Measurements from ENCODE around the gene RASA3.

RASA3 gene

DNA sequence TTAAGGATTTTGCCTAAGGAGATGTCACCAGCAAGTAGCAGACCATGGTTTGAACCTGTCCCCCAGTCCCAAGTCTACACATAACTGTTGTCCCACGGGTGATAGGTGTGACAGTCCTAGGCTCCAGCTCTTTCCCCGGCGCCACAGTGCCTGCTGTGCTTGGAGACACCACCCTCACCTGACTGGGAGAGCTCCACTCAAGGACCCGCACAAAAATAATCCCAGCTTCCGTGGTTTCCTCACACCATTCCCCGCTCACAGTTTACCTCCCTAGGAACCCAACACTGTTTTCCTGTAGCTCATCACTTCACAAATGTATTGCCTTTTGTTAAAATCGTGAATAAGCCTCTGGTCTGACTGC, 19.8 kb upstream of the RASA3 start:
- no peaks in the 10 kb centered on the region for H3K9me3 ChIP-seq (replicated peaks; ENCODE audit: insufficient read depth, low read length)
- H2AFZ ChIP-seq (ENCODE audit: low read length) = no peak overlapping the region
- TF ChIP-seq EZH2phosphoT487 (IDR thresholded peaks at IDR 0.05; ENCODE audit: low read length) (no peak), EZH2 (optimal IDR thresholded peaks at IDR 0.05; ENCODE audit: low read depth, low read length) (no peak), CTCF (IDR thresholded peaks at IDR 0.05; ENCODE audit: low read length) (no peak)
- H3K4me2 ChIP-seq (ENCODE audit: low read depth, low read length) = no peak overlapping the region
- H3K4me3 ChIP-seq (ENCODE audit: low read length) = no peak overlapping the region
- H3K27me3 ChIP-seq (replicated peaks; ENCODE audit: insufficient read depth, low read length) = no peaks in the 10 kb centered on the region
- no peaks in the 10 kb centered on the region for H4K20me1 ChIP-seq (ENCODE audit: insufficient read depth, low read length)
- H3K36me3 ChIP-seq (replicated peaks; ENCODE audit: insufficient read depth, low read length) = no peaks in the 10 kb centered on the region
- no peaks in the 10 kb centered on the region for H3K79me2 ChIP-seq (ENCODE audit: low read length)
- H3K4me1 ChIP-seq (ENCODE audit: low read length) = peaks cover 26% of the 10 kb centered on the region
- no peak overlapping the region for H3K9ac ChIP-seq (ENCODE audit: low read length)
- no peak overlapping the region for H3K27ac ChIP-seq (ENCODE audit: low read length)
- no peak for DNase-seq
- H3K9me2 ChIP-seq (replicated peaks; ENCODE audit: insufficient read depth, low read length) = no peaks in the 10 kb centered on the region
- peaks cover 13% of the 10 kb centered on the region for H3F3A ChIP-seq (ENCODE audit: insufficient read depth, low read length)

- Histone ChIP-seq H3K36me3 (replicated peaks; ENCODE audit: insufficient read depth, low read length) (no peaks in the 10 kb centered on the region), H3K27ac (ENCODE audit: low read length) (no peak overlapping the region), H3K4me3 (ENCODE audit: low read length) (no peak overlapping the region), H3F3A (ENCODE audit: insufficient read depth, low read length) (peaks cover 13% of the 10 kb centered on the region), H2AFZ (ENCODE audit: low read length) (no peak overlapping the region), H3K9ac (ENCODE audit: low read length) (no peak overlapping the region), H3K4me1 (ENCODE audit: low read length) (peaks cover 26% of the 10 kb centered on the region), H4K20me1 (ENCODE audit: insufficient read depth, low read length) (no peaks in the 10 kb centered on the region), H3K79me2 (ENCODE audit: low read length) (no peaks in the 10 kb centered on the region), H3K9me3 (replicated peaks; ENCODE audit: insufficient read depth, low read length) (no peaks in the 10 kb centered on the region), H3K27me3 (replicated peaks; ENCODE audit: insufficient read depth, low read length) (no peaks in the 10 kb centered on the region), H3K9me2 (replicated peaks; ENCODE audit: insufficient read depth, low read length) (no peaks in the 10 kb centered on the region), H3K4me2 (ENCODE audit: low read depth, low read length) (no peak overlapping the region)
- TF ChIP-seq EZH2 (optimal IDR thresholded peaks at IDR 0.05; ENCODE audit: low read depth, low read length) (no peak), EZH2phosphoT487 (IDR thresholded peaks at IDR 0.05; ENCODE audit: low read length) (no peak)
- no peak for DNase-seq
Measured at GRCh38 chr13:114151565-114152284, 19.3 kb upstream of the RASA3 start.

- Histone ChIP-seq H3K79me2 (ENCODE audit: low read length) (no peaks in the 10 kb centered on the region), H3K9me3 (replicated peaks; ENCODE audit: insufficient read depth, low read length) (no peaks in the 10 kb centered on the region), H3K27me3 (replicated peaks; ENCODE audit: insufficient read depth, low read length) (no peaks in the 10 kb centered on the region), H3K4me2 (ENCODE audit: low read depth, low read length) (no peak overlapping the region), H3K9ac (ENCODE audit: low read length) (no peak overlapping the region), H3K4me1 (ENCODE audit: low read length) (peaks cover 29% of the 10 kb centered on the region), H2AFZ (ENCODE audit: low read length) (no peak overlapping the region), H3K36me3 (replicated peaks; ENCODE audit: insufficient read depth, low read length) (no peaks in the 10 kb centered on the region), H4K20me1 (ENCODE audit: insufficient read depth, low read length) (no peaks in the 10 kb centered on the region), H3K27ac (ENCODE audit: low read length) (no peak overlapping the region), H3F3A (ENCODE audit: insufficient read depth, low read length) (peaks cover 13% of the 10 kb centered on the region), H3K4me3 (ENCODE audit: low read length) (no peak overlapping the region), H3K9me2 (replicated peaks; ENCODE audit: insufficient read depth, low read length) (no peaks in the 10 kb centered on the region)
- no peak for DNase-seq
- no peak for TF ChIP-seq EZH2phosphoT487 (IDR thresholded peaks at IDR 0.05; ENCODE audit: low read length)
- no peak for TF ChIP-seq CTCF (IDR thresholded peaks at IDR 0.05; ENCODE audit: low read length)
- TF ChIP-seq EZH2 (optimal IDR thresholded peaks at IDR 0.05; ENCODE audit: low read depth, low read length) = no peak
Measured at GRCh38 chr13:114151031-114151430, 18.6 kb upstream of the RASA3 start.

Measured in MM.1S (cell line).